ENCODE results near the gene SMG7. TPM values are rescaled to one million over a fixed set of nuclear protein-coding genes. Genes with fewer than 3 reads are reported as not detected.

SMG7 gene
- total RNA-seq, 1 experiment from 2014 or later = 30.1 TPM

GRCh38 chr1:183466781-183467180 is 5.5 kb upstream of the SMG7 start:
- DNase-seq (ENCODE audit: low read depth) = no peak

- DNase-seq (ENCODE audit: low read depth) = no peak
These were observed 4.6 kb upstream of the SMG7 start for GRCh38 chr1:183467687-183468086.

DNA sequence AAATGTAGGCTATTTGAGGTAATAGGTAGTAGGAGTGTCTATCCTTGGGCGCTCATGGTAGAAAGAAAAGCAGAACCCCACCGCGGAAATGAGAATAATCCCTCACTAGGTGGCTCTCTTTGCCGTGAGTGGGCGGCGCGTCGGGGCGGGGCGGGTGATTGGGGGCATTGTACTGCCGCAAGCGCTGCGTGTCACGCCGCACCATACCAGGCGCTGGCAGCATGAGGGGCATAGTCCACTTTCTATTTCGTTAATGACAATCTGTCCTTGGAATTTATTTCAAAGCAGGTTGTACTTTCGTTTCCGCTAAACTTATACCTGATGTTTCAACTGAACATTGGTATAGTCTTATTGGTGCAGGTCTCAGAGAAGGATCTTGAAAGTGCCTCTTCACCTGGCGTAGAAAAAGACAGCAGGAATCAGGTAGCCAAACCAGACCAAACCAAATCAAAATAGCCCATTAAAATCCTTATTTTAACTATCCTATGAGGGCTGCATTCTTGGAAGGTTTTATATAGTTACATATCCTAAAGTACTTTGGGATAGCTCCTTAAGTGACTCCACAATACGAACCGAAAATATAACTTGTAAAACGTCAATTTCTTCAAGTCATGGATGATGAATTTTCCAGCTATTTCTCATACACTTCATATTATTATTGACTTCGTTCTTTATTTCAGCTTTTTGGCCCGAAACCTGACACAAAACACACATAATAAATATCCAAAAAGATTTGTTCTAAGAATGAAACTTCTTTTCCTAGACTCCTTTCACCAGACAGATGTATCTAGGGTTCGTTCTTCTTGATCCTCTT is 1.9 kb upstream of the SMG7 start:
- peak; percentile 70 for DNase-seq (ENCODE audit: low read depth)

- DNase-seq (ENCODE audit: low read depth) = peak; percentile 78
These were observed 1.1 kb upstream of the SMG7 start for GRCh38 chr1:183470961-183471742.

DNA sequence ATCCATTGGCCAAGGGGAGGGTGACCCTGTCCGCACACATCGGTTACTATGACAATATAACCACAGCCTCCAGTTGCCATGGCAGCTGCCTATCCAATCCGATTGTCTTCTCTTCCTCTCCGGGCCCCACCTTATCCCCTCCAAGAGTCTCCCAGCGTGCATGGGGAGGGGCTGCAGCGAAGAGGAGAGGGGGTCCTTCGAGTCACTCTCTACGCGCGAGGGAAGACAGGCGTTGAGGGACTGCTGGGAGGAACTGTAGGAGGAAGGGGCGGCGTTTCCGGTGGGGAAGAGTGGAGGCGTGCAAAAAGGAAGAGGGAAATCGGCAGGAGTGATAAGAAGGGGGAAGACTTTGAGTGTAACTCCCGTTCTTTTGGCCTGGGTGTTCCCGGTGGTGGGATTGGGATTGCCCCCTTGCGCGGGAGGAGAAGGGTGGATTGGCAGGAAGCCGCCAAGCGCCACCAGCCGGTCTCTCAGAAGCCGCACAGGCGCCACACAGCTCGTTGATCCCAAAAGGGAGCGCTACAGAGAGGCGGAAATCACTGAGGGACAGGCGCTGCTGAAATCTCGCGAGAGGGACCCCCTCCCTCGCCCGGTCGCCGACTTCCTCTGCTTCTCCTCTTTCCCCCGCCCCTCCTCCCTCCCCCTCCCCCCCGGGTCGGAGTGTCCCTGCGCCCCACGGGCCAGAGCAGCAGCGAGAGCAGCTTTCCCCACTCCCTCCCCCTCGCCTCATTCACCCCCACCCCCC is 384 bp upstream of the SMG7 start:
- DNase-seq (ENCODE audit: low read depth) = peak; percentile 98

DNA sequence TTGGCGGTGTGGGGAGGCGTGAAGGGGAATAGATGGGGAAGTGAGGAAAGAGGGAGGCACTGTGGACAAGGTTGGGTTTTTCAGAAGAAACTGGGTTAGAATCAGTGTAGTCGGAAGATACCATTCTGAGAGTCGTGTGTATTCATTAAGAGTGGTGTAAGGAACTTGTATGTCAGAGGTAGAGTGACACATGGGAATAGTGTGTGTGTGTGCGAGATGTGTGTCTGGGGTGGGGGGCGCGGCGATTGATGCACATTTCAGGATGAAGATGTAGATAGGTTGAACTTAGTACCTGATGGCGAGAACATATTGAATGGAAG is 878 bp downstream of the SMG7 start:
- DNase-seq (ENCODE audit: low read depth) = no peak

DNA sequence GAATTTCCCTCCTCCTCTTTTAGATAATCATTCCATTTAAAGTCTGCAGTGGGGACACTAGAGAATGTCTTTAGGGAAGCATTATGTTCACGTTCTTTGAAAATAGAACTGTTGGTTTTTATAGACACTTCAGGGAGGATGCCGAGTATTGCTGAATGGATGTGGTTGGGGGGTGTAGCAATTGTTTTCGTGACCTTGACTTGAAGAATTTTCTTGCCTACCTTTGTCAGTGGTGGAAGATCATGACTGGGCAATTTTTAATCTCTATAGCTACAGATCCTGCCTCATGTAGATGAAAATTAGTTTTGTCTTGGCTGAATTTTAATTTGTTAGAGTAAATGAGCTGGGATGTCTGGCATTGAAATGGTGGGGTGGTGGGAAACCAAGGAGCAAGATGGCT is 3.8 kb downstream of the SMG7 start:
- no peak for DNase-seq (ENCODE audit: low read depth)

- peak; percentile 19 for DNase-seq (ENCODE audit: low read depth)
These were observed 5.9 kb downstream of the SMG7 start for GRCh38 chr1:183477986-183478781.

DNA sequence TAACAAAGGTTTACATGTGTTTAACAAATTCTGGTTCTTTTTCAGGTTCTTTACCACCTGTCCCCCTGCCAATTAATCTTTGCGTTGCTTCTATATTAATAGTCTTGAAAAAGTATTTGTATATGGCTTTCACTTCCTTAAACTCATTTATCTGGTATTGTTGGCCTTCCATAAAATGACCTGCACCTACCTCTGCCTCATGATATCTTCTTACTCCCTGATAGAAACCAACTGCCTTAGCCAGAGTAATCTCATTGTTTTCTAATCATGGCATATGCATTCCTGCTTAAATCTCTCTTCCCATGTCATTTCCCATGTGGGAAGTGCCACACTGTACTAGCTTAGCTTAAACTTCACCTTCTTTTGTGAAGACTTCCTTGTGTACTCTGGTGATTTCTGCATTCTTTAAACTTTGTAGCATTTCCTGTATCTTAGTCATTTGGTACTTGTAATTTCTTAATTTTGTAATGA is 8.7 kb downstream of the SMG7 start:
- peak; percentile 24 for DNase-seq (ENCODE audit: low read depth)

GRCh38 chr1:183483224-183483623 is 10.9 kb downstream of the SMG7 start:
- DNase-seq (ENCODE audit: low read depth) = no peak

- DNase-seq (ENCODE audit: low read depth) = no peak
These were observed 12.0 kb downstream of the SMG7 start for GRCh38 chr1:183484254-183484653.

DNA sequence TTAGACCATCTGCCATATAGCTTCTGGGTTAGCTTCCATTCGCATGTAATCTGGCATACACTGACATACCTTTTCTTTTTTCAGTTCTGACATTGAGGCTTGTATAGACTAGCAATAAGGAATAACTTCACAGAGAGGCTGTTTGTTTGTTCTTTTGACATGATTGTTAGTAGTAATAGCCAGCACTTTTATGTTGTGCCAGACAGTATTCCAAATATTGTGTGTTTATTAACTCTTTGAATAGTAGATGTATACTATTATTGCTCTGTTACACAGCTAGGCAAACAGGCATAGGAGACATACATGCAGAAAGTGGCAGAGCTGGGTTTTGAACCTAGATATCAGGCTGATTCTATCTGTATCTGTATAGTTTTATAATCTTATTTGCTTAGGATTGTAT is 12.6 kb downstream of the SMG7 start:
- DNase-seq (ENCODE audit: low read depth) = no peak

GRCh38 chr1:183487674-183488442 is 15.6 kb downstream of the SMG7 start:
- no peak for DNase-seq (ENCODE audit: low read depth)

DNA sequence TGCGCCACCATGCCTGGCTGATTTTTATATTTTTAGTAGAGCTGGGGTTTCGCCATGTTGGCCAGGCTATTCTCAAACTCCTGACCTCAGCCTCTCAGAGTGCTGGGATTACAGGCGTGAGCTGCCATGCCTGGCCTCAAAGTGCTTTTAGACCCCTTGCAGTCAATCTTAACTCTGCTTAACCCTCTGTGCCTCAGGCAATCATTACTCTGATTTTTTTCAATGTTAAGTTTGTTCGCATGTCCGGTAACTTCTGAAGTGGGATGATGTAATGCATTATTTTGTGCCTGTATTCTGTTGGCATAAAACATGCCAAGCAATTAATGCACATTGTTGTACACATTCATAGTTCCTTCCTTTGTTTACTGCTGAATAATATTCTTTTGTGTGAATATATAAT is 18.6 kb downstream of the SMG7 start:
- DNase-seq (ENCODE audit: low read depth) = no peak

GRCh38 chr1:183493540-183494245 is 21.4 kb downstream of the SMG7 start:
- DNase-seq (ENCODE audit: low read depth) = no peak

GRCh38 chr1:183495420-183495819 is 23.1 kb downstream of the SMG7 start:
- no peak for DNase-seq (ENCODE audit: low read depth)

GRCh38 chr1:183497218-183497617 is 24.9 kb downstream of the SMG7 start:
- DNase-seq (ENCODE audit: low read depth) = no peak

GRCh38 chr1:183498342-183498991 is 26.2 kb downstream of the SMG7 start:
- no peak for DNase-seq (ENCODE audit: low read depth)

DNA sequence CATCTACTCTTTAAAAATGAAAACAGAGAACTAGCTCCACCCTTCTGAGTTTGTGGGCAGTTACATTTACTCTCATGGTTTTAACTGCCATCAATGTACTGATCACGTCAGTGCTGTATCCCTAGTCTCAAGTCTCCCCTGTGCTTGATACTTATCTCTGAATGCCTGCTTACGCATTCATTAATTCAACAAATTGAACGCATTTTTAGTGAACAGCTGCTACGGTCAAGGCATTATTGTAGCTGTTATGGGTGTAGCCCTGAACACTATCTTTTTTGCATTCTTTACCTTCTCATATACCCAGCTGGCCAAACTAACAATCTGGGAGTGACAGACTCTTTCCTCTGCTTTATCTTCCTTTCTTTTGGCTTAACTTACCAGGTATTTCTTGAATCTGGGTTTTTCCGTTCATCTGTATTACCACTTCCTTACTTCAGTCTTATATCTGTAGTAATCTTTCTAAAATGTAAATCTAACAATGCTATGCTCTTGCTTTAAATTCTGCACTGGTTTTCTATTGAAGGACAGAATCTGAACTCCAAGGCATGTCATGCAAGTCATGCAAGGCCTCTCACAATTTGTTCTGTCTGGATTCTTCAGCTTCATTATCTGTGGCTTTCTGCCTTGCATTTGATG is 33.3 kb downstream of the SMG7 start:
- no peak for DNase-seq (ENCODE audit: low read depth)

Measured in LHCN-M2 (cell line).